Right renal cortex interstitium (tissue), 3 donors: ENCODE results near the gene LMOD3. TPM values are rescaled to one million over a fixed set of nuclear protein-coding genes. Genes with fewer than 3 reads are reported as not detected.

Experiments
- DNase-seq, 3 donors: peaks; one replicate each; pipeline ENCODE4 v3.0.0-alpha.2; 2013; ENCODE audit warnings: low read depth in 3 of 3, low spot score in 2 of 3
- polyA plus RNA-seq, 3 donors: library from polyadenylated mRNA; unstranded; fragments of 120-200 nt; gene quantifications; one replicate each; pipeline ENCODE4 v1.2.1, GENCODE V29; 2013; ENCODE audit not compliant: insufficient read length in 3 of 3

LMOD3 gene
- under 1 TPM; 0.04 to 0.18 (median 0.06) TPM for polyA plus RNA-seq

DNA sequence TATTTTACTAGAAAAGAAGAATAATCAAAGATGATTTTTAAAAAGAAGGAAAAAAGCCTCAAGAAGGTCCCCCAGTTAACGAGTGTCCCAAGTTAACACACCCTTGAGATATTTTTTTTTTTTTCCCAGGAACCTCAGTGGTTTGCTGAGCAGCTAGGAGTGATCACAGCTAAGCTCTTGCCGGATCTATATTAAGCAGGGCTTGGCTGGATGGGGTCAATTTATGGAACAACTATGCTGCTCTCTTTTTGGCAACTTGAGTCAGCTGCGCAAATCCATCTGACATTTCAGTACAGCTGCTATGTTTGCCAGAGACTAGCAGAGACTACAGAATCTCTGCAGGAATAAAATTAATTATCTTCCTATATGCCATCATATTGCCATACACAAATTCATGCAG, at the start of gene LMOD3:
Gene LMOD3, minus strand, starts transcription at position 193 of the 400 bp plus-strand sequence. CDS start 209 bp downstream, outside the sequence.
- no peak for DNase-seq

DNA sequence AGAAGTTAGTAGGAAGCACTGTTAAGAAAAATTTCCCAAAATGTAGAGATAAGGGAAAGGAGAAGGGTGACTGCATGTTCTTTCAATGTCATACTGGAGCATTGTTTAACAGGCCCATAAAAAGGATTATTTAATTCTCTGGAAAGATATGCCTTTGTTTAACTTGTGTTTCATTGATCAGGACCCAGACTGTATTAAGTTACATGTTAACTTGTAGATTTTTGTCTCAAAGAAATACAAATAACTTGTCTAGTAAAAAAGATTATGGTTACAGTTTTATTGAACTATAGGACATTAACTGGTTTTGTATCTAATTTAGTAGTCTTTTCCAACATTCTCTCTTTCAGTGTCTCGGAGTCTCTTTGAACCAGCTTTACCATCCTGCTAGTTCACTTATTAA, 49.7 kb upstream of the LMOD3 start:
- no peak for DNase-seq

DNA sequence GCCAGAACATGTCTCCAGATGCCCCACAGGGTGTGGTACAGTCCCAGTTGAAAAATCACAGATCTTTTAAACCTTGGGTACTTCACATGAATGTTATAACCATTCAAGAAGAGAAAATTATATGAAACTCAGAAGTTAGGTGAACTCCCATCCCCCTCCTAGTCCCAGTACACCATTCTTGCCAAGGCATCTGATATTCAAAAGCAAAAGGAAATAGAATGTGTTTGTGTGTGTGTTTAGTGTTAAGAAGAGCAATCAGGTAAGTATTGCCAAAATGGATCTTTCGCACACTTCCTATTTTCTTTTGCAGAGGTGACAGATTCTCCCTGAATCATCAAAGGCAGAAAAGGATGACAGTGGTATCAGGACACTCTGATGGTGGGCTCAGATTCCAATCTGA, 44.1 kb upstream of the LMOD3 start:
- no peak for DNase-seq

DNA sequence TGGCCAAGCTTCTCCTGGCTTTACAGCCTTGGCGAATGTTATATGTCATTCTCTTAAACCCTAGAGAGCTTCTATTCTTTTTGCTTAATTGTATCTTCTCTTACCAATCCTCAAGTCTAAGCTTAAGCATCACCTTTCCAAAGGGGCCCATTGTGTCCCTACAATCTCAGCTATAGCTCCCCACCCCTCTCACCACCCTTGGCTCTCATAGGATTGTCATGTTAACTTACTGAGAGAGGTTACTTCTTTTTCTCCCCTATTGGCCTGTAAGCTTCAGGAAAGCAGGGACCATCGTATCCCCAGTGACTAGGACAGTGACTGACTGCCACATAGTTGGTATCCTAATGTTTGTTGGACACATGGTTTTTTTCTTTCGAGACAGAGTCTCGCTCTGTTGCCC, 43.3 kb upstream of the LMOD3 start:
- DNase-seq, result no peak

DNA sequence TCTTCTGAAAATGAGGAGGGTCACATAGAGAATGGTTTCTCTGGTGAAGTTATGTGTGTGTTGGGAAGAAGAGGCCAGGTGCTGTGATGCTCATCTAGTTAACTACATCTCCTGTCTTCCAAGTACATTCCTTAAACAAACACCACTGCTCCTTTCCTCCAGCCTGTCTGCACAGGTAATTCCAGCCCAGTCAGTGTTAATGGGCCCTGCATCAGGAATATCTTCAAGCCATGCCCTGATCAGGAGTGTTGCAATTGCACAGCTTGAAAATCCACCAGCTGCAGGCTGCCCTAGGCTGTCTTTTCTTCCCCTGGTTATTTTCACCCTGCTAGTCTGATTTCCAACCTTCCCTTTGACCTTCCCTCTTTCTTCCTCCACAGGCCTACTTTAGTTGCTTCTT, 41.9 kb upstream of the LMOD3 start:
- no peak for DNase-seq

DNA sequence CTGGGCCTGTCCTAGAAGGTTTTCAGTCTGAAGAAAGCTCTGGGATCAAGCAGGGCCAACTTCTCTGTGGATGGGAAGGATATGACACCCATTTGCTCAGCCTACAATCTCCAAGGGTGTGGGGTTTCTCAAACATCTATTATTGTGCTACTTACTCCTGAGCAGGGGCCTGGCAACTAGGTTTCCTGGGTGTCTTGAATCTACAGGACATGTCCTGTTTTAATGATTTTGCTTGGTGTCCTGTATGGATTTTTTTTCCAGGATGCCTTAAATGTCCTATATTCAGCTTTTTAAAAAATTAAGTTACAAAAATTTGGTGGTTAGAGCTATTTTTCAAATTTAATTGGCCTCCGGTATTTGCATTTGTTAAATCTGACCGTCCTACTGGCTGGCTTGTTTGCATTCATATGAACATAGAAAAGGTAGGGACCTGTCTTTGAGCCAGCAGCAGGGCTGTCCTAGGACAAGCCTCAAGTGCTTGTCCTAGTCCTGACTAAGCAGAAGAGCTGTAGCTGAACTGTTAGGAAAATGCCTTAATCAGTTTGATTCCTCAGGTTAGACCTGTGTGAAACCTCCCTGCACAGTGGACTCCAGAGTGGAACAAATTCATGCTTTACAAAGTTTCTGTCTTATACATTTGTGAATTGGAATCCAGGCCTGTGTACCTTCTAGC, 40.0 kb upstream of the LMOD3 start:
- no peak for DNase-seq

DNA sequence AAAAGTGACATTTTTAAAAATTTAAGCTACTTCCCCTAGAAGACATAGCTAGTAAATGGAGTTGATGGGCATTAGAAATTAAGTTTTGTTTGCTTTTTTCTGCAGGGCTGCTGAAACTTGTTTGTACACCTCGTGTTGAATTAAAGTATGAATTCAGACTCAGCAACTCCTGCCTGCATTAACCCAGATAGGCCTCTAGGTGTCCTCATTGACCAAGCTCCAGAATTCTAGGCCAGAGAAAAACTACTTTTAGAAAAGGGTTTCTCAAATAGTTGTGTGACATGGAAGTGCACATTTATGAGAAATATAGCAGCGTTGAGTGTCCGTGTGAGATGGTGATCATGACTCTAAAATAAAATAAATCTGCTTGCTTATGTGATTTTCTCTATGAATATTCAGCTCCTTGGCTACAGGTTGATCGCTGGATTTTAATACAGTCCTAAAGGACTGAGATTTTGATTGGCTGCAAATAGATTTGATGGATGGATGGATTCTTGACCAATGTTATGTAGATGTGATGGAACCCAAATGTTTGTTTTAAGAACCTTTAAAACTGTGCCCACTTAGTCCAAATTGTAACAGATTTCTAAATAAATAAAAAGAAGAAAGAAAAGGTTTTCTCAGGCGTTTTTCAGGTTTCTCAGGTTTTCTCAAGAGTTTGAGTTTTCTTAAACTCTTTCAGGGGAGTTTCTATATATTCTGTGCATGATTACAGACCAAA, 39.4 kb upstream of the LMOD3 start:
- DNase-seq, result peak; percentile 16 to 40 (median 34)

DNA sequence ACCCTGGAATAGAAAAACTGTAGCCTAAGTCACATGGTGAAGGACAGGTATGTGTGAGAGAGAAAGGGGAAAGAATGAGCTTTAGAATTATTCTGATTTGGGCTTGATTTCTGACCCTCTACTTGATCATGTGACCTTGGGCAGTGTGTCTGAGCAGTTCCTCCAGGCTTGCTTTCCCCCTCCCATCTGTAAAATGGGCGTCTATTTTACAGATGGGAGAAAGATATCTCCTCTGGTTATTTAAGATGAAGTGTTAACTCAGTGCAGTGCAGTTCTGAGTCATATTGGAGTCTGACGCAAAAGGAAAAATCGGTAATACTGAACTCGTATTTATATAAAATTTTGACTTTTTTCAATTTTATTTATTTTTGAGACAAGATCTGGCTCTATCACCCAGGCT, 38.1 kb upstream of the LMOD3 start:
- no peak for DNase-seq

DNA sequence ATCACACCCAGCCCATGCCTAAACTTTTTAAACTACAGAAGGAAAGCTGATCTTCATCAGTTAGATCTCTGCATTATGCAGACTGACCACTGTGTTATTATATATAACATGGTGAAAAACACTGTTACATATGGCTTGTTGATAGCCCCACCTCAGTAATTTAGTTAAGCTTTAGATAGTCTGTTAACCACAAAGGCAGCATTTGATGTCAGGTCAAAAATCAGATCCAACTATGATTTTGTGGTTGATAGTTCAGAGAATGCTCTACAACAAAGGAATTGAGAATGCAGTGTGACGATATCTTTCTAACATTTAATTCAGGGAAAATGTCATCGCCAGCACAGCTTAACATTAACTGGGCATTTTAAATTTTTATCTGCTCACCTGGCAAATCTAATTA, 37.7 kb upstream of the LMOD3 start:
- no peak for DNase-seq

DNA sequence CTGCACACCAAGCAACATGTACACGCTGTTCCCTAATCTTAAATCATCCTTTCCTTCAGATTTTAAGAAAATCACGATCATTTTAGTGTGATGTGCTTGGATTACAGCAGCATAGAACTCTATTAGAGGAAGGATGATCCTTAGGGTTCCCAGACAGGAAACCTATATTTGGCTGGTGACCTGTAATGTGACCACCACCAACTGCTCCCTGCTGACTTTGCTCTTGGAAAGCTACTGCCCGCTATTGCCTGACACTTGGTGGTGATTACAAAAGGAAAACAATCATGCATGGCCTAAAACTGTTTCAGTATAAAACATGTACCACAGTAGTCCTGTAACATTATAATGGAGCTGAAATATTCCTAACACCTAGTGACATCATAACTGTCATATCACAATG, 27.2 kb upstream of the LMOD3 start:
- no peak for DNase-seq

DNA sequence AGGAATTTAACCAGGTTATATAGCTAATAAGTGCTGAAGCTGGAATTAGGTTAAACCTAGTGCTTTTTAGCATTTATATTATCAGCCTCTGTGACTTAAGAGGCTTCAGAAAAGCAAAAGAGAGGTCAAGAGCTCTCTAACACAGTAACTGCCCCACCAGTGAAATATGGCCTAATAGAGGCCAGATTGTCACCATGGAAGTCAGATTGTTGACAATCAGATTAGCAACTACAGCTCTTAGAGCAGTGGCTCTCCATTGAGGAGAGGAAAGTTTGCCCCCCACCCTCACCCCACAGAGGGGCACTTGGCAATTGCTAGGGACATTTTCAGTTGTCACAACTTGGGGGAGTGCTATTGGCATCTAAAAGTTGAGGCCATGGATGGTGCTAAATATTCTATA, 23.3 kb upstream of the LMOD3 start:
- no peak for DNase-seq

DNA sequence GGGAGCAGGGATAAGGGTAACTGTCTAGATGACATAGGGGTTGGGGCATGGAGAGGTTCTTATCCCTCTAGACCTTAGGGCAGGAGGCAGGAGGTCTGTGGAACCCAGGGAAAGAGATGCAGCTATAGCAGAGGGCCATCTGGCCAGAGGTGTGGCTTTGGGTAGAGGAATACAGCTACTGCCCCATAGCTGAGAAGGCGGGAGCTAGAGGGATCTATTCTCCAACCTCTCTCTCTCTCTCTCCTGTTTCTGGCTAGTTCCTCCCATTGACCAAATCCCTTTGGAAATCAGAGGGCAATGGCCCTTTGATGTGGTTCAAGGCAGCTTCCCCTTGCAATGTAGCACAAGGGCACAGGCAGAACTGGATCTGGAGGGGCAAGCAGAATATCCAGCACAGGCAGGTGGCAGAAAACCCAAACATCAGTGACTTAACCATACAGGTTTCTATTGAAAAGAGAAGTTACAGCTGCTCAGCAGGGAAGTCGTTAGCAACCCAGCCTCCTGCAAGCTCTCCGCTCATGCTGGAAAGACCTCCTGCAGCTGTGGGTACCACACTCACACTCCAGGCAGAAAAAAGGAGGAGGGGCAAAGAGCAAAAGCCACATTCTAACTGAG, 22.3 kb upstream of the LMOD3 start:
- no peak for DNase-seq

DNA sequence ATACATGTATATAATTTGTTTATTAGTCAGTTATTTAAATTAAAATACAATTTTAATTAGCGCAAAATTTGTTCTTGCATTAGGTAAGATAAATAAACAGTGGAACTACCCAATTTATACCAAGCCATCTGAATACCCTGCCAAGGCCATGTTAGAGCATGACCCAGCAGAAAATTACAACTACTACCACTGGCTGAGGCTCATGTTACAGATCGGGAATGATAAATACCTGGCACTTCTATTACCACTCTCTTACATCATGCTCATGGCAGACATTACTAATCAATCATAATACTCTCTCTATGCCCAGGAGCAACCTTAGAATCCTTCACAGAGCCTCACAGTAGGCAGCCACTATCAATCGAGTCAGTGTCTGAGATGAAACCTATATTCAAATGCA, 21.2 kb upstream of the LMOD3 start:
- DNase-seq, result no peak

DNA sequence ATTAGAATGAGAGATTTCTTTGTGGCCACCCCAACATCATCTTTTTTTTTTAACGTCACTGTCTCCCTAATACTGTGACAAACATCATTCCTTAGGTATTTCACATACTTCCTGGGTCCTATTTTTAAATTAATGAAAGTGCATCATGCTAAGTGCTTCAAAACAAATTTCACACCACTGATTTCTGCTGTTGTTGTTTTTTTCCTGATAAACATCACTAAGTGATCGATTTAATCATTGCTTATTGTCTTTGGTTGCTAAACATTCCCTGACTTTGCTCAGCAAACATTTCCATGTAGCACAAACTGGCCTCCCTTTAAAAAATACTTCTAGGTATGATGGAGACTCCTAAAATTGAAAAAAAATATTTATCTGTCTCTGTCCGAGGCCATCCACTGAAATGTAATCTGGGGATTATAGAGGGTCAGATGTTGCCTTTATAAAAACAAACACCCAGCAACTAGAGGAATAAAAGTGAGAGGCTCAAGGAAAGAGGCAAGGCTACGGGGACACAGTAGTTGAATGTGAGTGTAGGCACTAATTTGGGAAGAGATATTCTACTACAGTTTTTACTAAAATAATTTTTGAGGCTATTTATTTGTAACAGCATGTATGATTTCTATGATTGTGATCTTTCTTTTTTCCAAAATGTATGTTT, 20.5 kb upstream of the LMOD3 start:
- no peak for DNase-seq

DNA sequence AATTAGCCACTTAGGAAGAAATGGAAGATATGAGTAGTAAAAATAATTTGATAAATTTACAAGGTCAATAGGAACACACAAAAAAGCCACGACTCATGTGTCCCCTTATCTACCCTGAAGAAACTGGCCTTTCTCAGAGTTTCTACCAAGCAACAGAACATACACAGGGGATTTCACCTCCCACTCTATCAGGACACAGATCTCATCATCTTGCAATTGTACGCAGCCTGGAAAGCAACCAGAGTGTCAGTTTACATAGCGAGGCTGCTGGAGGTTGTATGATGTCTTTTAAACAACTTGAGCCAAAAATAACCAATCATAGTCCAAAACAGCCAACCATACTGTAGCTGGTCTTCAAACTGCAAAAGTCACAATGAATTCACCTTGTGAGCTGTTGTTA, 19.7 kb upstream of the LMOD3 start:
- DNase-seq, result no peak

DNA sequence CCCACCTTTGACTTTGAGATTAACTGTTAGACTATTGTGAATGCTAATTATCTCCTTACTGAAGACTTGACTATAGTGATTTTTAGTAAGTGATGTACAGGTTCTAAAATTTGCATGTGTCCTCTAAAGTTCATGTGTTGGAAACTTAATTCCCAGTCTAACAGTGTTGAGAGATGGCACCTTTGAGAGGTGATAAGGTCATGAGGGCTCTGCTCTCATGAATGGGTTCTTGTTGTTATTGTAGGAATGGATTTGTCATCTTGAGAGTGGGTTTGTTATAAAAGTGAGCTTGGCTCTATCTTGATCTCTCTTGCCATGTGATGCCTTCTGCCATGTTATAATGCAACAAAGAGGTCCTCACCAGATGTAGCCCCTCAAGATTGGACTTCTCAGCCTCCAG, 18.9 kb upstream of the LMOD3 start:
- no peak for DNase-seq

DNA sequence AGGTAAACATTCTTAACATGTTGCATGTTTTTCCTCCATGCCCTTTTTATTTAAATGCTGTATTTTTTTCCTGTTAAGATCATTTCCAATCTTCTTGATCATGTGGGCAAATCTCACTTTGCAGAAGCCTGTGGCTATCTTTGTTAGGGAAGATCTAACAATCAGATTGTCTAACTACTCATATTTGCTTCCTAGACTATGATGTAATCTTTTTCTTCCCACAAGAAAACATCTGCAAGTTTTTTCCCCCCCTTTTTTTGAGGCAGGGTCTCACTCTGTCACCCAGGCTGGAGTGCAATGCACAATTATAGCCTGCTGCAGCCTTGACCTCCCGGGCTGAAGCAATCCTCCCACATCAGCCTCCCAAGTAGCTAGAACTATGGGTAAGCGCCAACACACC, 15.0 kb upstream of the LMOD3 start:
- DNase-seq, result no peak

DNA sequence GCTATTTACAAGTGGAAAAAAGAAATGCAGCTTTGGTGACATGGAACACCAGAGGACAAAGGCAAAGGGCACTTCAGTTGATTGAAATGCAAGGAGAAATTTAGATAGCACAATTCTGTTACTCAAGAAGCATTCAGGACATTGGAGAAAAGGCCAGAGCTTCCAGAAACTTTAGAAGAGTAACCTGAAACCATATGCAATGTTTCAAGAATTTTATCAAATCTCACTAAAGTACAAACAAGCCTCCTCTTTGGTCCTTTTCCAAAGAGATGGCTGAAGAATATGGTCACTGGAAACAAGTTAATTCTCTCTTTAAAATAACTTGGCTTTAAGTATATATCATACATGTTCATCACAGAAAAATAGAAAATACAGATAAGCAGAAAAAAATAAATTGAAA, 14.6 kb upstream of the LMOD3 start:
- DNase-seq, result no peak

DNA sequence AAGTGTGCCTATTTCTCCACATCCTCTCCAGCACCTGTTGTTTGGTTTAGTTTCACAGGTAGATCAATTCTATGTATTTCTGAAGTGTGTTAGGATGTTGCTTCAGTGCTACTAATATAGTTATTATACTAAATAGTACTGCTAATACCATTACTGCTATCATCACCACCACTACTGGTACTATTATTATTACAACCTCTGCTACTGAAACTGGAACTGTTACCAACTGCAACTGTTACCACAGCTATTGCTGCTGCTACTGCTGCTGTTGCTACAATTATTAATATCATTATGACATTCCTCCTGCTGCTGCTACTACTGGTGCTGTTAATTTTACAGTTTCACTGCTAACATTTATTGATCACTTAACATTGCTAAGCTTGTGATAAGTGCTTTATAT, 8.3 kb upstream of the LMOD3 start:
- DNase-seq, result no peak

DNA sequence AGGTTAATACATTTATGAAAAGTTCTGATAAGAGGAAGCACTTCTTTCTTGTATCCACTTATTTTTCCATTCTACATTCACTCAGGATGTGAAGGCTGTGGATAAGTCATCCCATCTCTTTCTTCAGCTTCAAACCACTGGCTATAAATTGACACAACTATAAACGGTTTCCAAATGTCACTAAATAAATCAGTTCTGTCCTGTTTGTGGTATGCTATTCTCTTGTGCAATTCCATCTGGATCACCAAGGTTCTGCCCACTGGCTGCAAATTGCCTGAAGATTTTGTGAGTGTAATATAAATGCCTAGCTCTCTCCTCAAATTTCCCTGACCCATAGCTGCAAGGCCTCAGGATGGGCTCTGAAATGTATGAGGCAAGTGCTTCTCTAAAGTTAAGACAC, 7.1 kb upstream of the LMOD3 start:
- DNase-seq, result no peak

DNA sequence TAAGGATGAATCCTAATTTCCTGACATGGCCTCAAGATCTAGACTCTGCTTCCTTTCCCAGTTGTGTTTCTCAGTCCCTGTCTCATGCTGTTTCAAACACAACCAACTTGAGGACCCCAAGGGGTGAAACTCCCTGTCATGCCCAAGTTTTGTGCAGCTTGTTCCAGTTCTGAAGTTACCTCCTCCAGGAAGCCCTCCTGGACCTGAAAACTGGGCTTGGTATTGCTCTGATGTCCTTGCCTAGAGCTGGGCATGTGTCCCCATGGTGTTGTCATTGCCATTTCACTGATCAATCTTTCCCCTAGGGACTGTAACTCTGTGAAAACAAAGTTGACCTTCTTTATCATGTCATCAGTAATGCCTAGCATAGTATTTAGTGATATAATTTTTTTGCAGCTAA, 6.1 kb upstream of the LMOD3 start:
- no peak for DNase-seq

DNA sequence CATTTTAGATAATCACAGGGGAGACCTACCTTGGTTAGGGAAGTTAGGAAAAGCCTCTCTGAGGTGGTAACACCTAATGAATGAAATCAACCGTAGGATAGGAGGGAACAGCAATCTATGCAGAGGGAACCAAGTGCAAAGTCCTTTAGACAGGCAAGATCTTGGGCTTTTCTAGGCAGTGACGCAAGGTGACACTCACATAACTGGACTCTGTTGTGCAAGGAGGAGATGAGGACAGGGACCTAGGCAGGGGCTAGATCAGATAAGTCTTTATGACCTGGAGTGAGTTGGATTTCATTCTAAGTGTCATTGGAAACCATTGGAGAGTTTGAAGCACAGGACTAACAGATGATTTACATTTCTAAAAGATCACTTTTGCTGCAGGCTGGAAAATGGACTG, 4.6 kb upstream of the LMOD3 start:
- DNase-seq, result no peak
